ENCODE results near the gene DAGLA. TPM values are rescaled to one million over a fixed set of nuclear protein-coding genes. Genes with fewer than 3 reads are reported as not detected.

The DAGLA gene
- total and polyA plus RNA-seq, 2 of the 13 experiments (the other 11 are each of a cell fraction or from before 2014, with no cell fraction given) = 2.6 to 3.9 TPM

GRCh38 chr11:61769169-61769920 is 89.2 kb downstream of the DAGLA start (continued):
- peak in 1 of 2 experiments; percentile 82; a peak in 3 of 4 replicates for TF ChIP-seq NR2F1 (CRISPR knock-in tag; IDR thresholded peaks at IDR 0.05)
- peak; percentile 89 for TF ChIP-seq HNF4A (CRISPR knock-in tag; IDR thresholded peaks at IDR 0.05)
- no peak for TF ChIP-seq PHF5A (CRISPR knock-in tag; IDR thresholded peaks at IDR 0.05; ENCODE audit: low read depth, unreplicated experiment)
- no peak; the same call in 1 of the 2 replicates for TF ChIP-seq ZNF543 (CRISPR knock-in tag; IDR thresholded peaks at IDR 0.05)
- TF ChIP-seq ZMYM4 (CRISPR knock-in tag; IDR thresholded peaks at IDR 0.05) = no peak
- TF ChIP-seq, protein P1, sequence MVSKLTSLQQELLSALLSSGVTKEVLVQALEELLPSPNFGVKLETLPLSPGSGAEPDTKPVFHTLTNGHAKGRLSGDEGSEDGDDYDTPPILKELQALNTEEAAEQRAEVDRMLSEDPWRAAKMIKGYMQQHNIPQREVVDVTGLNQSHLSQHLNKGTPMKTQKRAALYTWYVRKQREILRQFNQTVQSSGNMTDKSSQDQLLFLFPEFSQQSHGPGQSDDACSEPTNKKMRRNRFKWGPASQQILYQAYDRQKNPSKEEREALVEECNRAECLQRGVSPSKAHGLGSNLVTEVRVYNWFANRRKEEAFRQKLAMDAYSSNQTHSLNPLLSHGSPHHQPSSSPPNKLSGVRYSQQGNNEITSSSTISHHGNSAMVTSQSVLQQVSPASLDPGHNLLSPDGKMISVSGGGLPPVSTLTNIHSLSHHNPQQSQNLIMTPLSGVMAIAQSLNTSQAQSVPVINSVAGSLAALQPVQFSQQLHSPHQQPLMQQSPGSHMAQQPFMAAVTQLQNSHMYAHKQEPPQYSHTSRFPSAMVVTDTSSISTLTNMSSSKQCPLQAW (CRISPR knock-in tag; IDR thresholded peaks at IDR 0.05) = peak; percentile 64; the same call in 1 of the 2 replicates
- no peak for TF ChIP-seq EEA1 (CRISPR knock-in tag; IDR thresholded peaks at IDR 0.05; ENCODE audit: borderline replicate concordance)
- peak; percentile 10; the same call in 1 of the 2 replicates for TF ChIP-seq ZNF235 (CRISPR knock-in tag; IDR thresholded peaks at IDR 0.05; ENCODE audit: borderline replicate concordance)
- peak; percentile 24; the same call in 1 of the 2 replicates for TF ChIP-seq YEATS4 (CRISPR knock-in tag; IDR thresholded peaks at IDR 0.05; ENCODE audit: borderline replicate concordance)
- no peak for TF ChIP-seq KDM5A (IDR thresholded peaks at IDR 0.05; ENCODE audit: borderline replicate concordance, low read length)
- TF ChIP-seq, protein P2, sequence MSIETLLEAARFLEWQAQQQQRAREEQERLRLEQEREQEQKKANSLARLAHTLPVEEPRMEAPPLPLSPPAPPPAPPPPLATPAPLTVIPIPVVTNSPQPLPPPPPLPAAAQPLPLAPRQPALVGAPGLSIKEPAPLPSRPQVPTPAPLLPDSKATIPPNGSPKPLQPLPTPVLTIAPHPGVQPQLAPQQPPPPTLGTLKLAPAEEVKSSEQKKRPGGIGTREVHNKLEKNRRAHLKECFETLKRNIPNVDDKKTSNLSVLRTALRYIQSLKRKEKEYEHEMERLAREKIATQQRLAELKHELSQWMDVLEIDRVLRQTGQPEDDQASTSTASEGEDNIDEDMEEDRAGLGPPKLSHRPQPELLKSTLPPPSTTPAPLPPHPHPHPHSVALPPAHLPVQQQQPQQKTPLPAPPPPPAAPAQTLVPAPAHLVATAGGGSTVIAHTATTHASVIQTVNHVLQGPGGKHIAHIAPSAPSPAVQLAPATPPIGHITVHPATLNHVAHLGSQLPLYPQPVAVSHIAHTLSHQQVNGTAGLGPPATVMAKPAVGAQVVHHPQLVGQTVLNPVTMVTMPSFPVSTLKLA (IDR thresholded peaks at IDR 0.05) = no peak
- TF ChIP-seq ZSCAN22 (CRISPR knock-in tag; IDR thresholded peaks at IDR 0.05) = no peak; the same call in 1 of the 2 replicates
- peak; percentile 43; the same call in 1 of the 2 replicates for TF ChIP-seq HMG20A (CRISPR knock-in tag; IDR thresholded peaks at IDR 0.05; ENCODE audit: borderline replicate concordance)
- no peak for TF ChIP-seq NPAS2 (CRISPR knock-in tag; IDR thresholded peaks at IDR 0.05; ENCODE audit: borderline replicate concordance)
- no peak for TF ChIP-seq ATF5 (CRISPR knock-in tag; IDR thresholded peaks at IDR 0.05; ENCODE audit: low read depth)
- TF ChIP-seq TAF1 (CRISPR knock-in tag; IDR thresholded peaks at IDR 0.05) = peak; percentile 46; the same call in 1 of the 2 replicates
- 0 out of 2 replicates have a peak, but pooled peaks have one; percentile 32 for TF ChIP-seq ZKSCAN8 (CRISPR knock-in tag; IDR thresholded peaks at IDR 0.05; ENCODE audit: borderline replicate concordance)
- TF ChIP-seq, protein P3, sequence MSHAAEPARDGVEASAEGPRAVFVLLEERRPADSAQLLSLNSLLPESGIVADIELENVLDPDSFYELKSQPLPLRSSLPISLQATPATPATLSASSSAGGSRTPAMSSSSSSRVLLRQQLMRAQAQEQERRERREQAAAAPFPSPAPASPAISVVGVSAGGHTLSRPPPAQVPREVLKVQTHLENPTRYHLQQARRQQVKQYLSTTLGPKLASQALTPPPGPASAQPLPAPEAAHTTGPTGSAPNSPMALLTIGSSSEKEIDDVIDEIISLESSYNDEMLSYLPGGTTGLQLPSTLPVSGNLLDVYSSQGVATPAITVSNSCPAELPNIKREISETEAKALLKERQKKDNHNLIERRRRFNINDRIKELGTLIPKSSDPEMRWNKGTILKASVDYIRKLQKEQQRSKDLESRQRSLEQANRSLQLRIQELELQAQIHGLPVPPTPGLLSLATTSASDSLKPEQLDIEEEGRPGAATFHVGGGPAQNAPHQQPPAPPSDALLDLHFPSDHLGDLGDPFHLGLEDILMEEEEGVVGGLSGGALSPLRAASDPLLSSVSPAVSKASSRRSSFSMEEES (CRISPR knock-in tag; IDR thresholded peaks at IDR 0.05) = peak; percentile 28; the same call in 1 of the 2 replicates
- TF ChIP-seq, protein P4, sequence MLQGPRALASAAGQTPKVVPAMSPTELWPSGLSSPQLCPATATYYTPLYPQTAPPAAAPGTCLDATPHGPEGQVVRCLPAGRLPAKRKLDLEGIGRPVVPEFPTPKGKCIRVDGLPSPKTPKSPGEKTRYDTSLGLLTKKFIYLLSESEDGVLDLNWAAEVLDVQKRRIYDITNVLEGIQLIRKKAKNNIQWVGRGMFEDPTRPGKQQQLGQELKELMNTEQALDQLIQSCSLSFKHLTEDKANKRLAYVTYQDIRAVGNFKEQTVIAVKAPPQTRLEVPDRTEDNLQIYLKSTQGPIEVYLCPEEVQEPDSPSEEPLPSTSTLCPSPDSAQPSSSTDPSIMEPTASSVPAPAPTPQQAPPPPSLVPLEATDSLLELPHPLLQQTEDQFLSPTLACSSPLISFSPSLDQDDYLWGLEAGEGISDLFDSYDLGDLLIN (CRISPR knock-in tag; IDR thresholded peaks at IDR 0.05; ENCODE audit: borderline replicate concordance) = no peak
